GM13976 (cell line): ENCODE measurements around the gene ANO9.

ENCODE experiments used
- DNase-seq: peaks from one replicate; pipeline ENCODE4 v3.0.0; 2012; ENCODE audit warnings: low spot score
- CTCF ChIP-seq: IDR thresholded peaks from 2 replicates; pipeline ENCODE4 v1.5.1; 2012; ENCODE audit warnings: borderline replicate concordance, mild to moderate bottlenecking; ENCODE audit not compliant: insufficient read depth; ENCODE audit errors: extremely low read depth, missing control alignments, control extremely low read depth
- in situ Hi-C: fragments of 300-500 bp; cut with MboI; formaldehyde crosslinking; loops from one replicate; pipeline ENCODE4 v1.12.0; 2022; ENCODE audit warnings: low sequenced_read_pairs, mixed read lengths, inconsistent platforms; ENCODE audit not compliant: unreplicated experiment

ANO9 gene

DNA sequence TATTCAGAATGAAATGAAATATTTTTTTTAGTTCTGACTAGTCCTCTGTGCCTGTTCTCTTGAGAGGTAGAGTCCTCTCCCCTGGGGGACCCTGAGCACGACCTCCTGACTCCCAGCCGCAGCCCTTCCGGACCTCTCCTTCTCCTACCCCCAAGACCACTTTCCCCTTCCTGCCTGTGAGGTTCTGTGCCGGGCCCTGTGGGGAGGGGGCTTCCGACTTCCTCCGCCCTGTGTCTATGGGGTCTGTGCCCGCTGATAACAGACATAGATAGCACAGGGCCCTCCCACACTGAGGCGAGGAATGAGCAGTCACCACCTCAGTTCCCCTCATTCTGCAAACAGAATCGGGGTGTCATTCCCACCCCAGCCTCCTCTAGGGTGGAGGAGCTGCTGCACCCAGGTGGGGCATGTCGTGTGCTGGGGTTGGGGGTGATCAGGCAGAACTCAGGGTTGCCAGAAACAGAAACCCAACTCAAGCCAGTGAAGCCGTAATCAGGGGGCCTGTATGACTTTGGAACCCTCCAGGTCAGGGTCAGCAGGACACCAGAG lies 59.7 kb downstream of the ANO9 start:
- DNase-seq: no peak
- TF ChIP-seq CTCF: no peak
- in situ Hi-C loops: no loop called here

DNA sequence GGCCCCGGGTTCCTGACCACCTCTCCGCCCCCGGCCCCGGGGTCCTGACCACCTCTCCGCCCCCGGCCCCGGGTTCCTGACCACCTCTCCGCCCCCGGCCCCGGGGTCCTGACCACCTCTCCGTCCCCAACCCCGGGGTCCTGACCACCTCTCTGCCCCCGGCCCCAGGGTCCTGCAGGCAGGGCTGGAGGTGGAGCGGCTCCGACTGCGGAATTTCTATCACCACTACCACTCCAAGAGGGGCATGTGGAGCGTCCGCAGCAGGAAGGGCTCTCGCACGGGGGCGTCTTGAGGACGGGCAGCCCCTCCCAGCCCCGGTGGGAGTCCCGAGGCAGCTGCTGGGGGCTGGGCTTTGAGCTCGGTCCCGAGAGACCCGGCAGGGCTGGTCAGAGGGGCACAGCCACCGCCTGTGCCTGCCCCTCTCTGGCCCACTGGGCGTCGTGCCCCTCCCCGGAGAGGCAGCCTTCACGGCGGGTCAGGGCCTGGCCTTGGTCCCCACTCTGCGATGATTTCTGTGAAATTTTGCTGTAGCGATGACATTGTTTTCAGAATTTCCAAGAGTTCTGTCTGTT lies 60.2 kb downstream of the ANO9 start:
- TF ChIP-seq CTCF: no peak
- DNase-seq: no peak
- in situ Hi-C loops: no loop called here

GRCh38 chr11:380996-381395 lies 60.8 kb downstream of the ANO9 start:
- TF ChIP-seq CTCF: no peak
- no peak for DNase-seq

DNA sequence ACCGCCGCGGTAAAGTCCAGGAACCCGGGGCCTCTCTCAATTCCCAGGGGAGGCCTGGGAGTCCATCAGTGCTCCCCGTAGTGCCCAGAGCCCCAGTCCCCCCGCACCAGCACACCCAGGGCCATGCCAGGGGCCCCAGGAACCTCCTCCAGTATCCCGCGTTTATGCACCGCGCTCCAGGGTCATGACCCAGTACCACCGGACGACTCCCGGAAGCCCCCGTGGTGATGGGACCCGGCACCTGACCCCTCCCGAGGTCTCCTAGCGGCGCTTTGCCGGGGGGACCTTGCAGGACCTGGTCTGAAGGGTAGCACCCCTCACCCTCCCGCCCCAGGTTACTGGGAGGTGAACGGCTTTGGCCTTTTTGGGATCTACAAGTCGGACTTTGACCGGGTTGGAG lies 61.3 kb downstream of the ANO9 start:
- in situ Hi-C loops: no loop called here
- no peak for TF ChIP-seq CTCF

More at GRCh38 chr11:380996-381395, 60.8 kb downstream of the ANO9 start:
- in situ Hi-C loops: no loop called here

GRCh38 chr11:380095-380480 lies 61.7 kb downstream of the ANO9 start:
- in situ Hi-C loops: no loop called here
- DNase-seq: no peak
- no peak for TF ChIP-seq CTCF

More for the DNA sequence above, 61.3 kb downstream of the ANO9 start:
- DNase-seq: no peak

GRCh38 chr11:379205-380094 lies 62.4 kb downstream of the ANO9 start:
- TF ChIP-seq CTCF: no peak
- no peak for DNase-seq
- in situ Hi-C loops: no loop called here
